Measurements from ENCODE around the gene PBRM1. TPM values are rescaled to one million over a fixed set of nuclear protein-coding genes. Genes with fewer than 3 reads are reported as not detected.
"Not testable (repeated sequence)": the region's sequence is repeated elsewhere in the genome, so short reads cannot be mapped to it uniquely, and the experiment has no call there.

PBRM1 gene
- total RNA-seq: 10 to 100 TPM; 71.0 to 93.6 (median 85.5) TPM

DNA sequence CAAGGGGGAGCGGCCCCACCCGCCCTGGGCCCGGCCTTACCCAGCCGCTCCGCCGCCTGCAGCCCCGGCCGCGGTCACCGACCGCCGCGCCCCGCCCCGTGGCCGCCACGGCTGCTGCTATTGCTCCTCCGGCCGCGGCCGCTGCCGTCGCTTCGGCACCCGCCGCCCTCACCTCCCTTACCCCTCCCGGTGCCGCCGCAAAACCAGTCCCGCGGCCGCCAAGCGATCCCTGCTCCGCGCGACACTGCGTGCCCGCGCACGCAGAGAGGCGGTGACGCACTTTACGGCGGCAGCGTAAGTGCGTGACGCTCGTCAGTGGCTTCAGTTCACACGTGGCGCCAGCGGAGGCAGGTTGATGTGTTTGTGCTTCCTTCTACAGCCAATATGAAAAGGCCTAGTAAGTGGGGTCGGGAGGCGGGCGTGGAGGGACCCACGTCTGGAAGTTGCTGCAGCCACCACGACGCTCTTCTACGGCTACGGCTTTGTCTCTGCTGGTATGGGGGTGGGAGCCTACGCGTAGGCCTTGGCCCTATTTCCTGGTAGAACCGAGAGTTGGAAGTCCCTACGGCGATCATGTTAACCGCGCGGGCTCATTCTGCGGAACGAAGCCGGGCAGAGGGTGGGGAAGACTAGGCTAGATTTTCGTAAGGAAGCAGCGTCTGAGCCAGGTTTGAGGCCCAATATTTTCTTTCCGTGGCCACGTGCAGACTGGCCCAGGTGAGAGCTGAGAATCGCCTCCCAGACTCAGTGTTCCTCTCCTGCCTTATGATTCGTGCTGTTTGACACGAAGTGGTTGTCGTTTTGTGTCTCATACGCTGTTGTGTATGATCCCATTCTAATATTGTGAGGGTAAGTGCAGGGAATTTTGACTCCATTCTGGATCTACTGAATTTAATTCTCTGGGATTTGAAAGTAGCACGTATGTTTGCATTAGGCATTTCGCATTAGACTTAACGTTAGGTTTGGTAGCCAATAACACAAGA is at the start of gene PBRM1, which contains the start of gene GNL3:
Gene PBRM1 (minus strand): TSS at position 205 of the 983 bp plus-strand sequence.
Gene GNL3 (plus strand): TSS at position 324 of the 983 bp plus-strand sequence. CDS start 61 bp downstream, at position 385.
- under 1% methylated on average over 25 of the region's 82 CpGs for WGBS
- Histone ChIP-seq H3K27me3 (no peaks in the 10 kb centered on the region), H3K4me3 (peak within 1 kb of the TSS; percentile 85), H3K27ac (peak within 1 kb of the TSS; percentile 99), H3K9me3 (no peaks in the 10 kb centered on the region), H3K4me1 (peaks cover 66% of the 10 kb centered on the region), H3K36me3 (peaks cover 38% of the 10 kb centered on the region)
- TF ChIP-seq EP300 (IDR thresholded peaks at IDR 0.05) (peak; percentile 44), CTCF (IDR thresholded peaks at IDR 0.05) (no peak), POLR2A (IDR thresholded peaks at IDR 0.05) (peak in 1 of 2 donors; percentile 58), POLR2AphosphoS5 (IDR thresholded peaks at IDR 0.05) (peak; percentile 92 to 97 (median 96))
- DNase-seq (ENCODE audit: low spot score in 2 of 2): peak; percentile 94 to 95

GRCh38 chr3:52733256-52733891 is 47.7 kb upstream of the PBRM1 start:
- H3K27me3 ChIP-seq: no peaks in the 10 kb centered on the region
- no peak overlapping the region for H3K4me3 ChIP-seq
- WGBS: 98% methylated on average over 10 of the region's 10 CpGs
- no peak for TF ChIP-seq EP300 (IDR thresholded peaks at IDR 0.05)
- peaks cover 90% of the 10 kb centered on the region for H3K36me3 ChIP-seq
- no peak for DNase-seq (ENCODE audit: low spot score in 2 of 2)
- H3K4me1 ChIP-seq: no peaks in the 10 kb centered on the region
- no peak overlapping the region for H3K27ac ChIP-seq
- H3K9me3 ChIP-seq: peaks cover 5% of the 10 kb centered on the region

- Histone ChIP-seq H3K4me1 (no peaks in the 10 kb centered on the region), H3K9me3 (peaks cover 5% of the 10 kb centered on the region), H3K27me3 (no peaks in the 10 kb centered on the region), H3K27ac (no peak overlapping the region), H3K36me3 (peaks cover 79% of the 10 kb centered on the region), H3K4me3 (no peak overlapping the region)
- DNase-seq (ENCODE audit: low spot score in 2 of 2): no peak
- TF ChIP-seq EP300 (IDR thresholded peaks at IDR 0.05): no peak
- TF ChIP-seq POLR2AphosphoS5 (IDR thresholded peaks at IDR 0.05): no peak
- no peak for TF ChIP-seq CTCF (IDR thresholded peaks at IDR 0.05)
- TF ChIP-seq POLR2A (IDR thresholded peaks at IDR 0.05): no peak
- 95% methylated on average over 14 of the region's 14 CpGs for WGBS
These were observed 45.9 kb upstream of the PBRM1 start for GRCh38 chr3:52731590-52731989.

GRCh38 chr3:52730681-52731080 is 45.0 kb upstream of the PBRM1 start:
- TF ChIP-seq CTCF (IDR thresholded peaks at IDR 0.05): no peak
- TF ChIP-seq POLR2A (IDR thresholded peaks at IDR 0.05): no peak
- no peak for TF ChIP-seq POLR2AphosphoS5 (IDR thresholded peaks at IDR 0.05)
- no peak for TF ChIP-seq EP300 (IDR thresholded peaks at IDR 0.05)
- Histone ChIP-seq H3K4me3 (no peak overlapping the region), H3K27ac (no peak overlapping the region), H3K4me1 (no peaks in the 10 kb centered on the region), H3K36me3 (peaks cover 70% of the 10 kb centered on the region), H3K9me3 (peaks cover 5% of the 10 kb centered on the region), H3K27me3 (no peaks in the 10 kb centered on the region)
- no peak for DNase-seq (ENCODE audit: low spot score in 2 of 2)

GRCh38 chr3:52728753-52729152 is 43.0 kb upstream of the PBRM1 start:
- DNase-seq (ENCODE audit: low spot score in 2 of 2): not testable (repeated sequence)

DNA sequence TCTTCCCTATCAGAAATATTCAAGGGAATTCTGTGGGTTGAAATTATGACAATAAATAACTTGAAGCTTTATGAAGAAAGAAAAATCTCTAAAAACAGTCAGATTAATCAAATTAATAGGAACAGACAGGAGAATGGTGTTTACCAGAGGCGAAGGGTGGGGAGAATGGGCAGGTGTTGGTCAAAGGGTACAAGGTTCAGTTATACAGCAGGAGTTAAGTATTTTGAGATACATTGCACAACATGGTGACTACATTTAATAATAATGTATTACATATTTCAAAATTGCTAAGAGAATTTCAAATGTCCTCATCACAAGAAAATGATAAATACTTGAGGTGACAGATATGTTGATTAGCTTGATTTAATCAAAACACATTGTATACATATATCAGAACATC is 38.8 kb upstream of the PBRM1 start:
- peaks cover 18% of the 10 kb centered on the region for H3K36me3 ChIP-seq
- no peaks in the 10 kb centered on the region for H3K4me1 ChIP-seq
- DNase-seq (ENCODE audit: low spot score in 2 of 2): no peak
- no peak overlapping the region for H3K4me3 ChIP-seq
- 97% methylated on average over 1 of the region's 1 CpG for WGBS
- H3K27me3 ChIP-seq: no peaks in the 10 kb centered on the region
- H3K27ac ChIP-seq: no peak overlapping the region
- no peak for TF ChIP-seq POLR2A (IDR thresholded peaks at IDR 0.05)
- no peak for TF ChIP-seq POLR2AphosphoS5 (IDR thresholded peaks at IDR 0.05)
- TF ChIP-seq CTCF (IDR thresholded peaks at IDR 0.05): no peak
- no peak for TF ChIP-seq EP300 (IDR thresholded peaks at IDR 0.05)
- peaks cover 5% of the 10 kb centered on the region for H3K9me3 ChIP-seq

More at GRCh38 chr3:52728753-52729152, 43.0 kb upstream of the PBRM1 start:
- not testable (repeated sequence) for H3K27me3 ChIP-seq, H3K9me3 ChIP-seq, H3K27ac ChIP-seq, H3K4me3 ChIP-seq, H3K4me1 ChIP-seq
- H3K36me3 ChIP-seq: peaks cover 53% of the 10 kb centered on the region
- WGBS: 69% methylated on average over 3 of the region's 3 CpGs

All from suprapubic skin (tissue), 4 donors.